GM23338 (cell line): ENCODE results near the gene PPM1H. TPM values are rescaled to one million over a fixed set of nuclear protein-coding genes. Genes with fewer than 3 reads are reported as not detected.

Experiments used
- ATAC-seq: fragments of 200-7000 bp; cut with Tn5 transposase; 3 replicates; pipeline ENCODE4 v1.9.1; 2020
- DNase-seq: peaks from one replicate; pipeline ENCODE4 v3.0.0-alpha.2; 2015; ENCODE audit warnings: low spot score
- H2AFZ ChIP-seq: fragments of 200-600 bp; sonication (generic); 2 replicates; pipeline ENCODE4 v1.8.0; 2016; ENCODE audit warnings: antibody characterized with exemption, mild to moderate bottlenecking, moderate library complexity
- H3F3A ChIP-seq: fragments of 200-600 bp; sonication (generic); replicated peaks from 2 replicates; pipeline ENCODE4 v1.8.0; 2017; ENCODE audit warnings: antibody characterized with exemption, mixed run types, low read depth
- H3K27ac ChIP-seq: fragments of 200-600 bp; sonication (generic); 2 replicates; pipeline ENCODE4 v1.6.1; 2016; ENCODE audit warnings: low read depth
- H3K27me3 ChIP-seq: fragments of 200-600 bp; sonication (generic); 2 replicates; pipeline ENCODE4 v1.8.0; 2016; ENCODE audit warnings: mild to moderate bottlenecking, mixed run types, moderate library complexity; ENCODE audit not compliant: insufficient read depth
- H3K36me3 ChIP-seq: fragments of 200-600 bp; sonication (generic); 2 replicates; pipeline ENCODE4 v1.8.0; 2016; ENCODE audit warnings: mild to moderate bottlenecking; ENCODE audit not compliant: insufficient read depth
- H3K4me1 ChIP-seq: fragments of 200-600 bp; sonication (generic); 2 replicates; pipeline ENCODE4 v1.8.0; 2016; ENCODE audit warnings: mild to moderate bottlenecking, moderate library complexity; ENCODE audit not compliant: insufficient read depth
- H3K4me2 ChIP-seq: fragments of 200-600 bp; sonication (generic); 2 replicates; pipeline ENCODE4 v1.7.1; 2017; ENCODE audit warnings: mixed run types
- H3K4me3 ChIP-seq: fragments of 200-600 bp; sonication (generic); 2 replicates; pipeline ENCODE4 v1.6.1; 2016; ENCODE audit warnings: mixed run types
- H3K79me2 ChIP-seq: fragments of 200-600 bp; sonication (generic); replicated peaks from 2 replicates; pipeline ENCODE4 v1.8.0; 2017; ENCODE audit warnings: mild to moderate bottlenecking; ENCODE audit not compliant: insufficient read depth
- H3K9me2 ChIP-seq: fragments of 200-600 bp; sonication (generic); 2 replicates; pipeline ENCODE4 v1.8.0; 2017; ENCODE audit not compliant: insufficient read depth
- H4K20me1 ChIP-seq: fragments of 200-600 bp; sonication (generic); replicated peaks from 2 replicates; pipeline ENCODE4 v1.8.0; 2017; ENCODE audit warnings: mild to moderate bottlenecking; ENCODE audit not compliant: insufficient read depth
- H3K27ac Mint-ChIP-seq: 2 replicates; pipeline ENCODE4 v1.8.0; 2020; ENCODE audit warnings: inconsistent platforms, mild to moderate bottlenecking, moderate library complexity, mixed read lengths
- H3K27me3 Mint-ChIP-seq: 3 replicates; pipeline ENCODE4 v1.8.0; 2022; ENCODE audit warnings: low read depth, mild to moderate bottlenecking, moderate library complexity, mixed read lengths, inconsistent platforms; ENCODE audit not compliant: insufficient read depth, poor library complexity
- H3K36me3 Mint-ChIP-seq: 3 replicates; pipeline ENCODE4 v1.8.0; 2021; ENCODE audit warnings: low read depth, mild to moderate bottlenecking, inconsistent platforms, moderate library complexity, mixed read lengths
- H3K4me1 Mint-ChIP-seq: 3 replicates; pipeline ENCODE4 v1.8.0; 2020; ENCODE audit warnings: mild to moderate bottlenecking, inconsistent platforms, mixed read lengths
- H3K4me3 Mint-ChIP-seq: 3 replicates; pipeline ENCODE4 v1.8.0; 2021; ENCODE audit warnings: moderate library complexity, mild to moderate bottlenecking, inconsistent platforms, mixed read lengths
- H3K9me3 Mint-ChIP-seq: 3 replicates; pipeline ENCODE4 v1.8.0; 2020; ENCODE audit warnings: moderate library complexity, mild to moderate bottlenecking, inconsistent platforms, mixed read lengths
- CREB1 ChIP-seq: fragments of 250-450 bp; sonication (Bioruptor Pico); IDR thresholded peaks from 2 replicates; pipeline ENCODE4 v1.5.0; 2020; ENCODE audit warnings: low read depth, mild to moderate bottlenecking, moderate library complexity
- EZH2 ChIP-seq: fragments of 200-600 bp; sonication (generic); IDR thresholded peaks from one replicate; pipeline ENCODE4 v1.8.0; 2017; ENCODE audit warnings: antibody characterized with exemption, mild to moderate bottlenecking, low read depth; ENCODE audit not compliant: unreplicated experiment
- EZH2phosphoT487 ChIP-seq: fragments of 200-600 bp; sonication (generic); IDR thresholded peaks from one replicate; pipeline ENCODE4 v1.8.1; 2018; ENCODE audit warnings: antibody characterized with exemption; ENCODE audit not compliant: unreplicated experiment
- JUNB ChIP-seq: IDR thresholded peaks from one replicate; pipeline ENCODE4 v1.6.1; 2016; ENCODE audit warnings: antibody characterized with exemption; ENCODE audit not compliant: unreplicated experiment
- POLR2AphosphoS5 ChIP-seq: IDR thresholded peaks from 2 replicates; pipeline ENCODE4 v1.6.1; 2016; ENCODE audit warnings: antibody characterized with exemption, low read depth
- ZNF331 ChIP-seq: fragments of 250-450 bp; sonication (Bioruptor Pico); IDR thresholded peaks from 2 replicates; pipeline ENCODE4 v1.5.0; 2020; ENCODE audit warnings: low read depth, mild to moderate bottlenecking, moderate library complexity
- polyA plus RNA-seq: library from polyadenylated mRNA; unstranded; fragments of >200 nt; fragmentation: Nextera tagmentation; extraction: Ambion mirVana; gene quantifications from 2 replicates; pipeline ENCODE4 v1.2.1, GENCODE V29; 2016
- total RNA-seq: library from RNA; depleted of rRNA; stranded (reverse); fragments of >200 nt; shearing (Covaris generic); gene quantifications from 2 replicates; pipeline ENCODE4 v1.2.3, GENCODE V29; 2014

PPM1H gene
- total and polyA plus RNA-seq, 2 experiments from 2014 or later = 11.4 to 41.2 TPM

- Mint-ChIP-seq H3K27me3 (peaks cover 4% of the 10 kb centered on the region), H3K9me3 (peaks cover 6% of the 10 kb centered on the region), H3K4me3 (no peak overlapping the region), H3K36me3 (peaks cover 18% of the 10 kb centered on the region), H3K27ac (no peak overlapping the region), H3K4me1 (peaks cover 46% of the 10 kb centered on the region)
- TF ChIP-seq POLR2AphosphoS5 = no peak
- no peak for TF ChIP-seq JUNB
- H3K36me3 ChIP-seq = no peaks in the 10 kb centered on the region
- ATAC-seq (no peak; the same call in 2 of the 3 replicates), DNase-seq (no peak)
- H3K9me2 ChIP-seq = 0 out of 2 replicates have a peak, but pooled peaks cover 3% of the 10 kb centered on the region
- no peak overlapping the region for H3K4me3 ChIP-seq
- H3K27ac ChIP-seq = no peak overlapping the region
- H3K4me1 ChIP-seq = peaks cover 31% of the 10 kb centered on the region
- H4K20me1 ChIP-seq = no peaks in the 10 kb centered on the region
- peaks cover 39% of the 10 kb centered on the region for H3K79me2 ChIP-seq
- no peak overlapping the region for H3K4me2 ChIP-seq
- no peaks in the 10 kb centered on the region for H3K27me3 ChIP-seq
- no peak overlapping the region for H2AFZ ChIP-seq
- no peaks in the 10 kb centered on the region for H3F3A ChIP-seq
Measured at GRCh38 chr12:62844915-62845314, 90.0 kb downstream of the PPM1H start.

GRCh38 chr12:62843716-62844115 lies 91.2 kb downstream of the PPM1H start:
- Mint-ChIP-seq H3K4me3 (peak overlapping the region; percentile 30; the same call in 2 of the 3 replicates), H3K27me3 (peaks cover 7% of the 10 kb centered on the region), H3K36me3 (peaks cover 21% of the 10 kb centered on the region), H3K9me3 (peaks cover 6% of the 10 kb centered on the region), H3K27ac (no peak overlapping the region), H3K4me1 (peaks cover 41% of the 10 kb centered on the region)
- Histone ChIP-seq H3K4me2 (peak overlapping the region; percentile 21), H3K4me3 (peak overlapping the region; percentile 15; the same call in 1 of the 2 replicates), H3K27ac (peak overlapping the region; percentile 48), H3K9me2 (0 out of 2 replicates have a peak, but pooled peaks cover 3% of the 10 kb centered on the region), H3K79me2 (peaks cover 43% of the 10 kb centered on the region), H3F3A (no peaks in the 10 kb centered on the region), H2AFZ (no peak overlapping the region), H3K4me1 (peaks cover 31% of the 10 kb centered on the region), H4K20me1 (no peaks in the 10 kb centered on the region), H3K36me3 (no peaks in the 10 kb centered on the region), H3K27me3 (no peaks in the 10 kb centered on the region)
- peak; percentile 69 for ATAC-seq
- TF ChIP-seq EZH2phosphoT487 = no peak
- no peak for TF ChIP-seq EZH2
- DNase-seq = peak; percentile 51

GRCh38 chr12:62841846-62842245 lies 93.1 kb downstream of the PPM1H start:
- Histone ChIP-seq H3K79me2 (peaks cover 39% of the 10 kb centered on the region), H4K20me1 (no peaks in the 10 kb centered on the region), H2AFZ (no peak overlapping the region), H3F3A (no peaks in the 10 kb centered on the region), H3K4me1 (peaks cover 25% of the 10 kb centered on the region), H3K36me3 (no peaks in the 10 kb centered on the region), H3K27me3 (no peaks in the 10 kb centered on the region), H3K9me2 (0 out of 2 replicates have a peak, but pooled peaks cover 3% of the 10 kb centered on the region), H3K27ac (no peak overlapping the region), H3K4me3 (no peak overlapping the region), H3K4me2 (no peak overlapping the region)
- TF ChIP-seq CREB1 (CRISPR knock-in tag) (no peak), EZH2 (no peak), ZNF331 (CRISPR knock-in tag) (no peak), POLR2AphosphoS5 (no peak)
- Mint-ChIP-seq H3K4me3 (no peak overlapping the region), H3K36me3 (peaks cover 21% of the 10 kb centered on the region), H3K9me3 (peaks cover 6% of the 10 kb centered on the region), H3K27me3 (peaks cover 7% of the 10 kb centered on the region), H3K4me1 (peaks cover 32% of the 10 kb centered on the region), H3K27ac (no peak overlapping the region)
- DNase-seq (no peak), ATAC-seq (no peak)
